Measurements from ENCODE around the gene EFHC1. TPM values are rescaled to one million over a fixed set of nuclear protein-coding genes. Genes with fewer than 3 reads are reported as not detected.
A peak's percentile ranks its signal among the peaks of the same experiment; 100 is the strongest.

The EFHC1 gene
- total and polyA plus RNA-seq, 2 of the 13 experiments (the other 11 are each of a cell fraction or from before 2014, with no cell fraction given) = 23.4 to 29.5 TPM

- TF ChIP-seq ZBED4 (CRISPR knock-in tag; IDR thresholded peaks at IDR 0.05; ENCODE audit: borderline replicate concordance) (peak; percentile 87), GLI4 (CRISPR knock-in tag; IDR thresholded peaks at IDR 0.05; ENCODE audit: borderline replicate concordance) (no peak; the same call in 1 of the 2 replicates), PHF20 (CRISPR knock-in tag; IDR thresholded peaks at IDR 0.05) (peak; percentile 32; the same call in 1 of the 2 replicates), ZNF33B (CRISPR knock-in tag; IDR thresholded peaks at IDR 0.05) (no peak), ZNF646 (CRISPR knock-in tag; IDR thresholded peaks at IDR 0.05) (no peak; the same call in 1 of the 2 replicates), RORA (CRISPR knock-in tag; IDR thresholded peaks at IDR 0.05) (no peak), POLR2AphosphoS2 (IDR thresholded peaks at IDR 0.05; ENCODE audit: low read depth, low read length) (no peak), ZNF777 (CRISPR knock-in tag; IDR thresholded peaks at IDR 0.05) (no peak), U2AF2 (IDR thresholded peaks at IDR 0.05; ENCODE audit: low read depth, low read length) (no peak), ZNF780A (CRISPR knock-in tag; IDR thresholded peaks at IDR 0.05) (no peak), ZNF746 (CRISPR knock-in tag; IDR thresholded peaks at IDR 0.05) (0 out of 2 replicates have a peak, but pooled peaks have one; percentile 31), FOXA1 (IDR thresholded peaks at IDR 0.05) (no peak), FOXA1 (CRISPR knock-in tag; IDR thresholded peaks at IDR 0.05) (no peak), IRF9 (CRISPR knock-in tag; IDR thresholded peaks at IDR 0.05; ENCODE audit: borderline replicate concordance) (peak; percentile 62; the same call in 1 of the 2 replicates), ZGPAT (CRISPR knock-in tag; IDR thresholded peaks at IDR 0.05) (peak; percentile 87)
Observed at GRCh38 chr6:52517502-52518278, 97.5 kb downstream of the EFHC1 start (continued).
